GM12891 (cell line): ENCODE results near the gene MYH14.

ENCODE experiments used
- POLR2A ChIP-seq: IDR thresholded peaks from 2 replicates; pipeline ENCODE4 v1.6.1; 2011; ENCODE audit warnings: low read depth, low read length, control low read depth
- POLR2AphosphoS5 ChIP-seq: IDR thresholded peaks from 2 replicates; pipeline ENCODE4 v1.6.1; 2011; ENCODE audit warnings: low read depth, low read length, control low read depth
- SPI1 ChIP-seq: IDR thresholded peaks from 2 replicates; pipeline ENCODE4 v1.6.1; 2011; ENCODE audit warnings: low read depth, low read length, control low read depth
- TAF1 ChIP-seq: IDR thresholded peaks from 2 replicates; pipeline ENCODE4 v1.6.1; 2011; ENCODE audit warnings: low read depth, low read length, control low read depth

DNA sequence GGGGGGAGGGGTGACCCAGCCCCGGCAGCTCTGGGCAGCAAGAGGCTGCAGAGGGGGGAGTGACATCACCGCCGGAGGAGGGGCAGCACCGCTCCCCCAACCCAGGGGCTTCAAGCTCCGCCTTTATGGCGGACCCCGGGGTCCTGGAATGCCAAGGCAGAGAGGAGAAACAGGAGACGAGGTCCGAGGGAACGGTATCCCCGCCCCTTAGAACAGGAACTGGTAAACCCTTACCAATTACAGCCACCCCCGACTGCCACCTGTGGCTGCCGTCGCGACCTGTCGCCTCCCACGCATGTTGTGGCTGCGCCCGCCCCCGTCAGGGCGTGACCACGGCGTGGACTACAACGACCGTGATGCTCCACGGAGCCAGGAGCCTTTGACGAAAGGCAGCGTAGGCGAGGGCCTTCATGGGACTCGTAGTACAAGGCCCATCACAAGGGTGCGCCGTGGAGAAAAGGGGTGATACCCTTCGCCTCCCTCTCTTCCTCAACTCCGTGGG, 129.9 kb downstream of the MYH14 start:
- TF ChIP-seq POLR2AphosphoS5 (peak; percentile 71; the same call in 1 of the 2 replicates), POLR2A (peak; percentile 16; the same call in 1 of the 2 replicates), TAF1 (no peak), SPI1 (peak; percentile 59)
